ENCODE data around the gene PAQR6.

The PAQR6 gene

GRCh38 chr1:156282479-156283222, 34.8 kb upstream of the PAQR6 start, which contains the start of gene SMG5:
Gene SMG5 (minus strand): TSS chr1:156282825. CDS start chr1:156282680, 145 bp downstream.
- TF ChIP-seq, protein P1, sequence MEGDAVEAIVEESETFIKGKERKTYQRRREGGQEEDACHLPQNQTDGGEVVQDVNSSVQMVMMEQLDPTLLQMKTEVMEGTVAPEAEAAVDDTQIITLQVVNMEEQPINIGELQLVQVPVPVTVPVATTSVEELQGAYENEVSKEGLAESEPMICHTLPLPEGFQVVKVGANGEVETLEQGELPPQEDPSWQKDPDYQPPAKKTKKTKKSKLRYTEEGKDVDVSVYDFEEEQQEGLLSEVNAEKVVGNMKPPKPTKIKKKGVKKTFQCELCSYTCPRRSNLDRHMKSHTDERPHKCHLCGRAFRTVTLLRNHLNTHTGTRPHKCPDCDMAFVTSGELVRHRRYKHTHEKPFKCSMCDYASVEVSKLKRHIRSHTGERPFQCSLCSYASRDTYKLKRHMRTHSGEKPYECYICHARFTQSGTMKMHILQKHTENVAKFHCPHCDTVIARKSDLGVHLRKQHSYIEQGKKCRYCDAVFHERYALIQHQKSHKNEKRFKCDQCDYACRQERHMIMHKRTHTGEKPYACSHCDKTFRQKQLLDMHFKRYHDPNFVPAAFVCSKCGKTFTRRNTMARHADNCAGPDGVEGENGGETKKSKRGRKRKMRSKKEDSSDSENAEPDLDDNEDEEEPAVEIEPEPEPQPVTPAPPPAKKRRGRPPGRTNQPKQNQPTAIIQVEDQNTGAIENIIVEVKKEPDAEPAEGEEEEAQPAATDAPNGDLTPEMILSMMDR (IDR thresholded peaks at IDR 0.05; ENCODE audit: insufficient read depth, low read length): no peak
- TF ChIP-seq SPI1 (IDR thresholded peaks at IDR 0.05; ENCODE audit: borderline replicate concordance, low read depth) (peak; percentile 53; the same call in 1 of the 2 replicates), POLR2AphosphoS5 (IDR thresholded peaks at IDR 0.05; ENCODE audit: low read depth) (peak; percentile 91; the same call in 1 of the 2 replicates), GABPA (IDR thresholded peaks at IDR 0.05; ENCODE audit: low read depth) (peak; percentile 79)
- TF ChIP-seq, protein P2, sequence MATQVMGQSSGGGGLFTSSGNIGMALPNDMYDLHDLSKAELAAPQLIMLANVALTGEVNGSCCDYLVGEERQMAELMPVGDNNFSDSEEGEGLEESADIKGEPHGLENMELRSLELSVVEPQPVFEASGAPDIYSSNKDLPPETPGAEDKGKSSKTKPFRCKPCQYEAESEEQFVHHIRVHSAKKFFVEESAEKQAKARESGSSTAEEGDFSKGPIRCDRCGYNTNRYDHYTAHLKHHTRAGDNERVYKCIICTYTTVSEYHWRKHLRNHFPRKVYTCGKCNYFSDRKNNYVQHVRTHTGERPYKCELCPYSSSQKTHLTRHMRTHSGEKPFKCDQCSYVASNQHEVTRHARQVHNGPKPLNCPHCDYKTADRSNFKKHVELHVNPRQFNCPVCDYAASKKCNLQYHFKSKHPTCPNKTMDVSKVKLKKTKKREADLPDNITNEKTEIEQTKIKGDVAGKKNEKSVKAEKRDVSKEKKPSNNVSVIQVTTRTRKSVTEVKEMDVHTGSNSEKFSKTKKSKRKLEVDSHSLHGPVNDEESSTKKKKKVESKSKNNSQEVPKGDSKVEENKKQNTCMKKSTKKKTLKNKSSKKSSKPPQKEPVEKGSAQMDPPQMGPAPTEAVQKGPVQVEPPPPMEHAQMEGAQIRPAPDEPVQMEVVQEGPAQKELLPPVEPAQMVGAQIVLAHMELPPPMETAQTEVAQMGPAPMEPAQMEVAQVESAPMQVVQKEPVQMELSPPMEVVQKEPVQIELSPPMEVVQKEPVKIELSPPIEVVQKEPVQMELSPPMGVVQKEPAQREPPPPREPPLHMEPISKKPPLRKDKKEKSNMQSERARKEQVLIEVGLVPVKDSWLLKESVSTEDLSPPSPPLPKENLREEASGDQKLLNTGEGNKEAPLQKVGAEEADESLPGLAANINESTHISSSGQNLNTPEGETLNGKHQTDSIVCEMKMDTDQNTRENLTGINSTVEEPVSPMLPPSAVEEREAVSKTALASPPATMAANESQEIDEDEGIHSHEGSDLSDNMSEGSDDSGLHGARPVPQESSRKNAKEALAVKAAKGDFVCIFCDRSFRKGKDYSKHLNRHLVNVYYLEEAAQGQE (IDR thresholded peaks at IDR 0.05; ENCODE audit: insufficient replicate concordance, low read depth): peak; percentile 56
- Histone ChIP-seq H3K27me3 (ENCODE audit: insufficient read depth, poor library complexity, severe bottlenecking) (no peaks in the 10 kb centered on the region), H3K27ac (replicated peaks) (peak within 1 kb of the TSS; percentile 90), H3K4me3 (replicated peaks; ENCODE audit: insufficient read depth, low read length) (peak within 1 kb of the TSS; percentile 82)
- DNase-seq (ENCODE audit: low read depth in 1 of 2, low spot score in 1 of 2): peak; percentile 82 to 99

DNA sequence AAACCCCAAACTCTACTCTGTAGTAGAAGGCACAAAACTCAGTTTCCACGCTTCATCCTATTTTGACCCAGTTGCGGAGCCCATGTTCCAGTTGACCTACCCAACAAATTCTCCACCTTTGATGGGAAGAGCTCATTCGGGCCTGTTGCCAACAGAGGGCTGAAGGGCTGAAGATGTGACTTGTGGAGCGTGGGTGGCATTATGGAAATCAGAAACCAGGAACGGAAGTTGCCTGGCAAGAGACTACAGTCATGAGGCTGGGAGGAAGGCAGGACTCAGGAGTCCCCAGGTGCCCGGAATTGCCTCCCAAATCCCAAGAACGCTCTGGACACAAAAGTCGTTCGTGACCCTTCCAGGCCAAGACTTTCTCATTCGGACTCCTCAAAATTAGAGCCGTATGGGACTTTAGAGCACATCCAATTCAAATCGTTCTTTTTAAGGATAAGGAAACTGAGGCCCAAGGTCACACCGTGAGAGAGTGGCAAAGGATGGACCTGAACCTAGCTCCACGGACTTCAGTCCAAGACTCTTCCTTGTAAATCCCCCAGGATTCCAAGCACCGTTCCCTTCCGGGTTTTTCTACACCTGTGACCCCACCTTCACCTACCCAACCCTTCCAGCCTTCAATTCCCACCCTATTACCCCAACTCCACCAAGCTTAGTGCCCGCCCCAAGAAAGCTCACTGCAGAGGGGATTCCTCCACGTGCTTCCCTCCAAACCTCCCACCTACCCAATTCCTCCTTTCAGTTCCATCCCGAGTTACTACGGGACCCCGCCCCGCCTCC, 34.0 kb upstream of the PAQR6 start:
- DNase-seq (ENCODE audit: low read depth in 1 of 2, low spot score in 1 of 2): peak; percentile 35 to 45
- Histone ChIP-seq H3K27me3 (ENCODE audit: insufficient read depth, poor library complexity, severe bottlenecking) (no peaks in the 10 kb centered on the region), H3K4me3 (replicated peaks; ENCODE audit: insufficient read depth, low read length) (peak overlapping the region; percentile 82), H3K27ac (replicated peaks) (peak overlapping the region; percentile 90)
- TF ChIP-seq, protein P2 (IDR thresholded peaks at IDR 0.05; ENCODE audit: insufficient replicate concordance, low read depth): no peak
- TF ChIP-seq SPI1 (IDR thresholded peaks at IDR 0.05; ENCODE audit: borderline replicate concordance, low read depth): peak; percentile 33; the same call in 1 of the 2 replicates
- TF ChIP-seq, protein P1 (IDR thresholded peaks at IDR 0.05; ENCODE audit: insufficient read depth, low read length): no peak
- TF ChIP-seq POLR2AphosphoS5 (IDR thresholded peaks at IDR 0.05; ENCODE audit: low read depth): no peak; the same call in 1 of the 2 replicates

DNA sequence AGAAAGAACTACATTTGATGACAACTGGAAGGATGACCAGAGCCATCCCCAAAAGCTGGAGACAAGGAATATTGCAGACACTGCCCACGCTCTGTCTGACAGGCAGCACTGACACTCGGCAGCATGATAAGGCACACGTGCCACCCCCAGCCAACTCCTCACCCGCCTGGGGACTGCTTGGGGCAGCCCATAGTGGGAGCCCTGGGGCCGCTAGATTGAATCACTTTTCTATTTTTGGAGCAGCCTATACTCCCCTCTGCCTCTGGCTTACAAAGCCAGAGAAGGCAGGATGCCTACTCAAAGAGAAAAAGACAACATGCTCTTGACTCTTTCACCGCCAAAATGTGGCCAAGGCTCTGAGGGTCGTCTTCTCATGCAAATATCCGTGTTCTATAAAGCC, 33.4 kb upstream of the PAQR6 start:
- Histone ChIP-seq H3K27me3 (ENCODE audit: insufficient read depth, poor library complexity, severe bottlenecking) (no peaks in the 10 kb centered on the region), H3K27ac (replicated peaks) (peak overlapping the region; percentile 90), H3K4me3 (replicated peaks; ENCODE audit: insufficient read depth, low read length) (peak overlapping the region; percentile 82)
- DNase-seq (ENCODE audit: low read depth in 1 of 2, low spot score in 1 of 2): peak; percentile 35 to 57
- TF ChIP-seq POLR2AphosphoS5 (IDR thresholded peaks at IDR 0.05; ENCODE audit: low read depth): no peak
- TF ChIP-seq, protein P1 (IDR thresholded peaks at IDR 0.05; ENCODE audit: insufficient read depth, low read length): no peak
- no peak for TF ChIP-seq GABPA (IDR thresholded peaks at IDR 0.05; ENCODE audit: low read depth)
- TF ChIP-seq, protein P2 (IDR thresholded peaks at IDR 0.05; ENCODE audit: insufficient replicate concordance, low read depth): no peak
- TF ChIP-seq SPI1 (IDR thresholded peaks at IDR 0.05; ENCODE audit: borderline replicate concordance, low read depth): no peak
